Left hindlimb (tissue), 1 donor: Measurements from ENCODE around the gene NPM1.
"Not testable (repeated sequence)": the region's sequence is repeated elsewhere in the genome, so short reads cannot be mapped to it uniquely, and the experiment has no call there.

Experiments
- DNase-seq: peaks from one replicate; pipeline ENCODE4 v3.0.0-alpha.2; 2018

NPM1 gene

GRCh38 chr5:171386006-171386671 lies 1.5 kb upstream of the NPM1 start:
- no peak for DNase-seq

- DNase-seq = no peak
Observed at GRCh38 chr5:171386861-171387344, 746 bp upstream of the NPM1 start.

- DNase-seq = peak; percentile 86
Observed at GRCh38 chr5:171387970-171388815, 544 bp downstream of the NPM1 start.

GRCh38 chr5:171388816-171389168 lies 1.1 kb downstream of the NPM1 start:
- DNase-seq = no peak

GRCh38 chr5:171390883-171391677 lies 3.4 kb downstream of the NPM1 start:
- DNase-seq = no peak

- DNase-seq = no peak
Observed at GRCh38 chr5:171391996-171392577, 4.4 kb downstream of the NPM1 start.

GRCh38 chr5:171392585-171393159 lies 5.0 kb downstream of the NPM1 start:
- no peak for DNase-seq

GRCh38 chr5:171395042-171395441 lies 7.4 kb downstream of the NPM1 start:
- DNase-seq = no peak

GRCh38 chr5:171396583-171396982 lies 8.9 kb downstream of the NPM1 start:
- DNase-seq = not testable (repeated sequence)

GRCh38 chr5:171397190-171397589 lies 9.5 kb downstream of the NPM1 start:
- no peak for DNase-seq

- DNase-seq = no peak
Observed at GRCh38 chr5:171397599-171397998, 9.9 kb downstream of the NPM1 start.

GRCh38 chr5:171398660-171399059 lies 11.0 kb downstream of the NPM1 start:
- DNase-seq = not testable (repeated sequence)

- no peak for DNase-seq
Observed at GRCh38 chr5:171400169-171400568, 12.5 kb downstream of the NPM1 start.

- DNase-seq = no peak
Observed at GRCh38 chr5:171401167-171401947, 13.7 kb downstream of the NPM1 start.

- not testable (repeated sequence) for DNase-seq
Observed at GRCh38 chr5:171402751-171403150, 15.1 kb downstream of the NPM1 start.

GRCh38 chr5:171405615-171406014 lies 18.0 kb downstream of the NPM1 start:
- no peak for DNase-seq

- DNase-seq = no peak
Observed at GRCh38 chr5:171407234-171407633, 19.6 kb downstream of the NPM1 start.

- DNase-seq = no peak
Observed at GRCh38 chr5:171409164-171410136, 21.8 kb downstream of the NPM1 start.

GRCh38 chr5:171410181-171410580 lies 22.5 kb downstream of the NPM1 start:
- no peak for DNase-seq

GRCh38 chr5:171412186-171412585 lies 24.5 kb downstream of the NPM1 start:
- DNase-seq = no peak
